Aorta (tissue), 5 donors: ENCODE data around the gene ATP6V1G1. TPM values are rescaled to one million over a fixed set of nuclear protein-coding genes. Genes with fewer than 3 reads are reported as not detected.
"Not testable (repeated sequence)": the region's sequence is repeated elsewhere in the genome, so short reads cannot be mapped to it uniquely, and the experiment has no call there.

Experiments used
- ATAC-seq: fragments of 200-7000 bp; cut with Tn5 transposase; one replicate; pipeline ENCODE4 v1.9.1; 2022; ENCODE audit warnings: moderate library complexity; ENCODE audit not compliant: low FRiP score
- DNase-seq, 2 donors: peaks; one replicate each; pipeline ENCODE4 v3.0.0-alpha.2; 2020
- H3K27ac ChIP-seq, 2 donors: one replicate each; pipeline ENCODE4 v1.5.1; 2013; ENCODE audit warnings: low read length in 2 of 2, mild to moderate bottlenecking in 2 of 2, moderate library complexity in 2 of 2, control low read depth in 1 of 2, inconsistent platforms in 1 of 2, low read depth in 1 of 2
- H3K27me3 ChIP-seq, 2 donors: one replicate each; pipeline ENCODE4 v1.6.1; 2013; ENCODE audit warnings: control low read depth in 1 of 2, low read length in 1 of 2, mild to moderate bottlenecking in 1 of 2, moderate library complexity in 1 of 2; ENCODE audit not compliant: insufficient read depth in 2 of 2, control insufficient read depth in 1 of 2
- H3K36me3 ChIP-seq, 2 donors: one replicate each; pipeline ENCODE4 v1.6.1; 2013; ENCODE audit warnings: control low read depth in 1 of 2, low read length in 1 of 2, mild to moderate bottlenecking in 1 of 2; ENCODE audit not compliant: insufficient read depth in 2 of 2, control insufficient read depth in 1 of 2
- H3K4me1 ChIP-seq, 2 donors: one replicate each; pipeline ENCODE4 v1.6.1; 2013; ENCODE audit warnings: low read length in 2 of 2, control low read depth in 1 of 2, mild to moderate bottlenecking in 1 of 2, moderate library complexity in 1 of 2; ENCODE audit not compliant: insufficient read depth in 2 of 2, control insufficient read depth in 1 of 2
- H3K4me3 ChIP-seq, 2 donors: one replicate each; pipeline ENCODE4 v1.5.1; 2013; ENCODE audit warnings: low read length in 2 of 2, control low read depth in 1 of 2, mild to moderate bottlenecking in 1 of 2
- H3K9me3 ChIP-seq: one replicate; pipeline ENCODE4 v1.6.1; 2013; ENCODE audit warnings: mild to moderate bottlenecking, low read length; ENCODE audit not compliant: control insufficient read depth
- WGBS, 2 donors: extraction: QIAGEN DNeasy Blood & Tissue Kit; methylation state at CpG; one replicate each; pipeline ENCODE4 v1.1.7; 2013; 5-methylcytosine and 5-hydroxymethylcytosine counted together
- intact Hi-C, 2 donors: fragments of 100-400 bp; cut with DNase I; formaldehyde crosslinking; loops; one replicate each; pipeline versions ENCODE4 v1.14.2 to v1.15.0; 2022
- polyA plus RNA-seq, 2 donors: library from polyadenylated mRNA; stranded (reverse); fragments of 200-250 nt; gene quantifications; one replicate each; pipeline ENCODE4 v1.2.3, GENCODE V29; 2013
- total RNA-seq, 2 donors: library from RNA; stranded (reverse); fragmentation: NEBNext Ultra II Directional; extraction: Animal tissue kit (Norgen Biotek cat#: 25700); gene quantifications; one replicate each; pipeline ENCODE4 v1.2.1, GENCODE V29; 2021
- donor health status: healthy with polysubstance abuse.
- donor health status: Bipolar disorder and iron deficiency.
- donor health status: DM: no; HTN: no; CAD: no.
- donor health status: DM: no; HTN: no; CAD: no.
- donor health status: DM: yes; HTN: yes; CAD: no.

ATP6V1G1 gene
- total and polyA plus RNA-seq, 4 donors, result 55.8 to 166 (median 83.6) TPM

- Histone ChIP-seq H3K27ac (no peak overlapping the region), H3K36me3 (peaks cover 3% of the 10 kb centered on the region in 2 donors), H3K9me3 (no peaks in the 10 kb centered on the region), H3K4me3 (peak overlapping the region; percentile 63 to 64), H3K27me3 (no peaks in the 10 kb centered on the region), H3K4me1 (peaks cover 0 to 3% of the 10 kb centered on the region in 2 donors)
- WGBS, 2 donors, result 13 to 14% methylated on average over 11 of the region's 11 CpGs
- intact Hi-C loops, result loop anchor here in 1 of 2 donors (10.0 kb wide), 1 partner anchor 184 kb away; no protein-coding TSS in a partner anchor
- ATAC-seq, result no peak
- no peak for DNase-seq
These were observed 1.3 kb downstream of the ATP6V1G1 start for GRCh38 chr9:114588651-114589526.

- peaks cover 0 to 3% of the 10 kb centered on the region in 2 donors for H3K4me1 ChIP-seq
- H3K36me3 ChIP-seq, result peaks cover 3% of the 10 kb centered on the region in 2 donors
- no peaks in the 10 kb centered on the region for H3K9me3 ChIP-seq
- H3K27ac ChIP-seq, result no peak overlapping the region
- DNase-seq (no peak), ATAC-seq (no peak)
- WGBS, 2 donors, result 75 to 93% methylated on average over 6 of the region's 6 CpGs
- no peak overlapping the region for H3K4me3 ChIP-seq
- intact Hi-C loops, result no loop called here
- no peaks in the 10 kb centered on the region for H3K27me3 ChIP-seq
These were observed 2.8 kb downstream of the ATP6V1G1 start for GRCh38 chr9:114590328-114590727.

GRCh38 chr9:114591291-114591787 is 3.8 kb downstream of the ATP6V1G1 start:
- no peak overlapping the region for H3K4me3 ChIP-seq
- H3K27ac ChIP-seq, result no peak overlapping the region
- intact Hi-C loops, result no loop called here

GRCh38 chr9:114591849-114592248 is 4.3 kb downstream of the ATP6V1G1 start:
- Histone ChIP-seq H3K9me3 (no peaks in the 10 kb centered on the region), H3K27me3 (no peaks in the 10 kb centered on the region), H3K4me1 (peaks cover 0 to 3% of the 10 kb centered on the region in 2 donors), H3K27ac (no peak overlapping the region), H3K4me3 (no peak overlapping the region), H3K36me3 (peaks cover 3% of the 10 kb centered on the region in 2 donors)
- no peak for ATAC-seq
- intact Hi-C loops, result no loop called here
- WGBS, 2 donors, result 48 to 54% methylated on average over 1 of the region's 1 CpG
- no peak for DNase-seq

More at GRCh38 chr9:114591291-114591787, 3.8 kb downstream of the ATP6V1G1 start:
- no peaks in the 10 kb centered on the region for H3K9me3 ChIP-seq
- DNase-seq, result no peak
- H3K27me3 ChIP-seq, result no peaks in the 10 kb centered on the region
- WGBS, 2 donors, result 50 to 56% methylated on average over 5 of the region's 5 CpGs
- H3K36me3 ChIP-seq, result peaks cover 3% of the 10 kb centered on the region in 2 donors
- no peak for ATAC-seq
- peaks cover 0 to 3% of the 10 kb centered on the region in 2 donors for H3K4me1 ChIP-seq

- Histone ChIP-seq H3K27ac (no peak overlapping the region), H3K4me1 (peaks cover 0 to 3% of the 10 kb centered on the region in 2 donors), H3K36me3 (peaks cover 3% of the 10 kb centered on the region in 2 donors), H3K27me3 (no peaks in the 10 kb centered on the region), H3K4me3 (no peak overlapping the region), H3K9me3 (no peaks in the 10 kb centered on the region)
- 36% methylated on average over 6 of the region's 6 CpGs for WGBS, 2 donors
- intact Hi-C loops, result no loop called here
- no peak for ATAC-seq
- no peak for DNase-seq
These were observed 4.8 kb downstream of the ATP6V1G1 start for GRCh38 chr9:114592356-114592755.

GRCh38 chr9:114594136-114594535 is 6.6 kb downstream of the ATP6V1G1 start:
- peaks cover 3% of the 10 kb centered on the region in 2 donors for H3K36me3 ChIP-seq
- no peaks in the 10 kb centered on the region for H3K27me3 ChIP-seq
- intact Hi-C loops, result no loop called here
- H3K4me1 ChIP-seq, result peaks cover 0 to 3% of the 10 kb centered on the region in 2 donors
- no peak overlapping the region for H3K27ac ChIP-seq
- ATAC-seq (no peak), DNase-seq (no peak)
- H3K4me3 ChIP-seq, result no peak overlapping the region
- WGBS, 2 donors, result 98% methylated on average over 17 of the region's 17 CpGs
- H3K9me3 ChIP-seq, result no peaks in the 10 kb centered on the region

GRCh38 chr9:114600502-114601248 is 13.1 kb downstream of the ATP6V1G1 start:
- ATAC-seq, H3K4me3 ChIP-seq, H3K4me1 ChIP-seq, H3K9me3 ChIP-seq, H3K27ac ChIP-seq, H3K27me3 ChIP-seq, DNase-seq, intact Hi-C loops, H3K36me3 ChIP-seq: not testable (repeated sequence)
- 96 to 98% methylated on average over 9 of the region's 9 CpGs for WGBS, 2 donors

GRCh38 chr9:114601787-114602186 is 14.2 kb downstream of the ATP6V1G1 start:
- not testable (repeated sequence) for H3K36me3 ChIP-seq, H3K27me3 ChIP-seq
- WGBS, 2 donors, result 93 to 100% methylated on average over 2 of the region's 2 CpGs

More at GRCh38 chr9:114601787-114602186, 14.2 kb downstream of the ATP6V1G1 start:
- H3K4me3 ChIP-seq, ATAC-seq, H3K27ac ChIP-seq, DNase-seq, H3K9me3 ChIP-seq, H3K4me1 ChIP-seq, intact Hi-C loops: not testable (repeated sequence)
